HG03097 (cell line): ENCODE data around the gene CENPL.
"Not testable (repeated sequence)": the region's sequence is repeated elsewhere in the genome, so short reads cannot be mapped to it uniquely, and the experiment has no call there.

Source experiments
- ATAC-seq: cut with Tn5 transposase; IDR thresholded peaks from one replicate; pipeline ENCODE4 v1.9.1; 2021; ENCODE audit not compliant: unreplicated experiment, low FRiP score

Gene CENPL

DNA sequence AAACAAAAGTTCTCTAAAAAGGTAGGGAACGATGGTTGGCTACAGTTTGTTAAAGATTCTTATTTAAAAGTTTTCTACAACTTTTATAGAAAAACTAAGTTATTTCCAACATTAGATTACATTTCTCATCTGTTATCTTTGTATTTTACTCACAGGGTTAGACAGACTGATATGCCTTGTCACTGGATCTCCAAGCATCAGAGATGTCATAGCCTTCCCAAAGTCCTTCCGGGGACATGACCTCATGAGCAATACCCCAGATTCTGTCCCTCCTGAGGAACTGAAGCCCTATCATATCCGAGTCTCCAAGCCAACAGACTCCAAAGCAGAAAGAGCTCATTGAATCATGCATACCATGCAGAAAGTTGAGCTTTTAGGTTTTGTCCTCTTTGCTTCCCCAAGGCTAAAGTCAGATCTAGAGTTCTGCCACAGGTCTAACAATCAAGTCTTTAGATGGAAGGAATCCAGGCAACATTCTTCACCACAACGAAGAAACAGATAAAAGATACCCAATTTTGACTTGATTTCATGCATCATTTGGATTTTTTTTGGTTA lies 32.8 kb upstream of the CENPL start:
- ATAC-seq, result no peak

DNA sequence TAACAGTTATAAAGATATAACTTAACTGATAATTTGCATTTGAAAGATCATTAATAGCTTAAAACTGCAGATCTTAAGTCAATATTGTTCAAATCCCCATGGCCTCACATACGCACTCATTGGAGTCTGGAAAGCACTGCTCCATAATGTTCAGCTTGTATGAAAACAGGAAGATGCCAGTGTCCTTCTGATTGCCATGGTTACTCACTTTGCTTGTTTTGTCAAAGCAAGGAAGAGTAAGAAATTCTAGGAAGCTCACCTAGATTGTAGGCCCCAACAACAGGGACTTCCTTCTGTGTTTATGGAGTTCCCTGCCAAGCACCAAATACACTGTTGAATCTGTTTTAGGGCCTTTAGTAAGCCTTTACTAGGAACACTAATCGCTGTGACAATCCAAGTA lies 32.2 kb upstream of the CENPL start:
- ATAC-seq, result no peak

DNA sequence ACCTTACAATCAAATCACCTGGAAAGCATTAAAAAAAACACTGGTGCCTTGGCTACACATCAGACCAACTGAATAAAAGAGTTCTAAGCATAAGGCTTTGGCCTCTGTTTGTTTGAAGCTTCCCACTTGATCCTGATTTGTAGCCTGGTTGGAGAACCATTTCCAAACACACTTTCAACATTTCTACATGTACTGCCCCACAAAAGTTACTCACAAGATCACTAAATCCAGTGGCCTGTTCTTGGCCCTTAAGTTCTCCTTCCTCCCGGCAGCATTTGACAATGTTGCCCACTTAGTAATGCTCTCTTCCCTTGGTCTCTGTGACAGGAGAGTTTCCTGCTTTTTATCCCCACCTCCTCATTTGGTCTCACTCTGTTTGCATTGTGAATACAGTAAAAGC lies 31.3 kb upstream of the CENPL start:
- ATAC-seq, result no peak

DNA sequence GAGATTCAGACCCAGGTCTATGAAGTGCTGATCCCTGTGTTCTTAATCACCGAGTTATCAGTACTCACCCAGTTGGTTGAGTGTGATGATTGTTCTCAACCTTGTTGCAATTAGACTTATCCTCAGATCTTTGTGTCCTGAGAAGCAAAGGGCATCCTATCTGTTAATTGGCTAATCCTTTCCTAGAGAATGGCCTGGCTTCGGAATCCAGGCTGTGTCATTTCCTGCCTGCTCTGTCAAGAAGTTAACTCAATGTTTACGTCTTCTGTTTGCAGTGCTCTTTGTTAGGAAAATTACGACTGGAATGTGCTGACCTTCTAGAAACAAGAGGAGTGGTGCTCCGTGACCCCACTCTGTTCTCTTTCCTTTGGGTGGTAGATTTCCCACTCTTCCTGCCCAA lies 28.4 kb upstream of the CENPL start:
- ATAC-seq, result no peak

DNA sequence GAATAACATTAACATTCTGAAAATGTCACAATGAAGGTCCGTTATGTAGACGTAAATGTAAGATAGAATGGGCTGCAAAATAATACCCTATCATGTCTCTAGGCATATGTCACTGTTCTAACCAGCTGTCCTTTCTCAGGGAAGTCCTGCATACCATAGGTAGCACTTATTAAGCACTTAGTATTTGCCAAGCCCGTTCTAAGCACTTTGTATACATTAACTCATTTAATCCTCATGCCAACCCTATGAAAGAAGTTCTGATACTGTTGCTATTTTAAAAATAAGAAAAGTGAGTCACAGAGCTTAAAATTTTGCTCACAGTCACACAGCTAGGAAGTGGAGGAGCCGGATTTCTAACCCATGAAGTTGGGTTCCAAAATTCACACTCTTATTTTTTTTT lies 27.4 kb upstream of the CENPL start:
- ATAC-seq, result no peak

DNA sequence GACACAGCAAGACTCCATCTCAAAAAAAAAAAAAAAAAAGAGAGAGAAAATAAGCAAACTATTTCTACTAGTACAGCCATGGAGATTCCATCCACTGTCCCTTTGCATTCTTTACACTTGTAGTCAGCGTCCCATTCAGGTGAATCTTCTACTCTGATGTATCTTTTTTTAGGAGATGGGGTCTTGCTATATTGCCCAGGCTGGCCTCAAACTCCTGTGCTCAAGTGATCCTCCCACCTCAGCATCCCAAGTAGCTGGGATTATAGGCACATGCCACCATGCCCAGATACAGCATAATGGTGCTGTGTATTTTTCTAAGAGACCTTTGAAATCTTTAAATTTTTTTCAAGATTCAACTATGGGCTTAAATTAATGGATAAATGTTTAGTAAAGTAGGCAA lies 8.1 kb upstream of the CENPL start:
- ATAC-seq, result no peak

DNA sequence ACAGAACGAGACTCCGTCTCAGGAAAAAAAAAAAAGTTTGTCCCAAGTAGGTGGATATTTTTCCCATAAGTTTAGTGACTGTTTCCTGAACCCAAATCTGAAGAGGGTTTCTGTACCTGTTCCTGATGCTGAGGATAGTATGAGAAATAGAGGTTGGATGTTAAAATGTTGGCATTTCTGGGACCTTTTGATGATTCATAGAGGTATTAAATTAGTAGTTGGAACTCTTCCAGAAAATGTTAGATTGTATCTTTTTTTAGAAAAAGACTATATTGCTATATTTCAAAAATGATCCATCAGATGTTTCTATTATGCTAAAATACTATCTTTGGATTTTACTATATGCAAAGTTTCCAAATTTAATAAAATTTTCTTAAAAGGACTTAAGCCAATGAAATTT lies 2.9 kb upstream of the CENPL start:
- no peak for ATAC-seq

DNA sequence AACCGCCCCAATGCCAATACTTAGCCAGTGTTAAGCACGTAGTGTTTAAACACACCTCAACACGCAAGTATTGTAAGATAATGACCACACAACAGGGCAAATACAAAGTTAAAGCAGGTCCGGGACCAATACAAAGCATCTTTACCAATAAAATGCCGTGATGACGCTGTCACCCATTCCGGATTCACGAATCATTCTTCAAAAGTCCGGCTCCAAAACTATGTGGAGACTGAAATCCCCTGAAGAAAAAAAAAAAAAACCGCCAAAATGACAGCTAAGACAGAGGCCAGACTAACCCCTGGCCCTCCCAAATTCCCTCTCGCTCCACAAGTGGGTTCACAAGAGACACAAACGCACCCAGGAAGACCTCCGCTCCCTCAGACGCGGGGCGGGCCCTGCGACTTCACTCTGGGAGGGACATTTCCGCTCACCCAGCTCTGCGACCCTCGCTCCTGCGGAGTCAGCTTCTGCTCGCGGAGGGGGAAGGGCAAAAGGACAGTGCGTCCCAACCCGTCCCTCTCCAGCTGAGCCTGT lies 835 bp downstream of the CENPL start:
- peak; percentile 43 for ATAC-seq

DNA sequence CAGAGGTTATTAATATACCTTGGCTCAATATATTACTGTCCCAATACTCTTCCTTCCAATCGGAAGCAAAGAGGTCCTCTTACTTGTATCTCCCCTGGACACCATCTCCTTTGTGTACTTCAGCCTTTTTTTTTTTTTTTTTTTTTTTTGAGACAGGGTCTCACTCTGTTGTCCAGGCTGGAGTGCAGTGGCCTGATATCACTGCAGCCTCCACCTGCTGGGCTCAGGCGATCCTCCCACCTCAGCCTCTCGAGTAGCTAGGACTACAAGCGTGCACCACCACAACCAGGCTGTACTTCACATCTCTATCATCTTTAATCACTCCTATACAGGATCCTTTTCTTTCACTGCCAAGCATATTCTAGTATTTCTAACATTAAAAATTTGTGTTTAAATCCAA lies 3.0 kb downstream of the CENPL start:
- no peak for ATAC-seq

DNA sequence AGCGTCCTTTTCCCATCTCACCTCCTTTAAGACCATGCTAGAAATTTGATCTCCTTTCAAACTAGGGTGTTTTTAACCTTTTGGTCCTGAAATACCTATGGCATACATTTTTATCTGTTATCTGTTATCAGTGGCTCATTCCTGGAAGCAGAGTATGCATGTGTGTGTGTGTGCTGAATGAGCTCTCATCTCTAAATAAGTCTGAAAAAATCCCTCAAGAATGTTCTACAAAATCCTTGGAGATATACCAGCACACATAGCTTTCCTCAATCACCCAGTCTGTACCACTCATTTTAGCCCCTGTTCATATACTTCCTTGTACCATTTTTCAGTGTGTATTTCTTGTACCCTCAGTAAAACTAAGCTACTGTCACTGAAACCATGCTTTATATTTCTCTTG lies 6.2 kb downstream of the CENPL start:
- ATAC-seq, result no peak

DNA sequence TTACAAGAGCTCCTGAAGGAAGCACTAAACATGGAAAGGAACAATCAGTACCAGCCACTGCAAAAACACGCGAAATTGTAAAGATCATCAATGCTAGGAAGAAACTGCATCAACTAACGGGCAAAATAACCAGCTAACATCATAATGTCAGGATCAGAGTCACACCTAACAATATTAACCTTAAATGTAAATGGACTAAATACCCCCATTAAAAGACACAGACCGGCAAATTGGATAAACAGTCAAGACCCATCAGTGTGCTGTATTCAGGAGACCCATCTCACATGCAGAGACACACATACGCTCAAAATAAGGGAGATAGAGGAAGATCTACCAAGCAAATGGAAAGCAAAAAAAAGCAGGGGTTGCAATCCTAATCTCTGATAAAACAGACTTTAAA lies 11.0 kb downstream of the CENPL start:
- not testable (repeated sequence) for ATAC-seq

DNA sequence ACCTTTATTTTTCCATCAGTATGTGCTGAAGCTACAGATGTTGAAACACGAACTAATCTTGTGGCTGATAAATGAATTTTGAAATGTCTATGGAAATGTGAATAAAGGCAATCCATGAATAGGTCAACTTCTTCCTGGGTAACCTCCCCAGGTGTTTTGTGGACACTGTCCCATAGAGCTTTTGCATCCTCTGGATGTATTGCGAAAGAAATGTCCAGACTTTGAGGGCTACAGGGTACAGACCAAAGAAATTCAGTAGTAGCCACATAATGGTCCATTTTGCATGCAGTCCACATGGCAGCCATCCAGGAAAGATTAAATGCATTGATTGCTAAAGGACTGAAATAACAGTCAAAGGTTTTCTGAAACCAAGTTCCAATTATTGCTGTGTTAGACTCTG lies 21.7 kb downstream of the CENPL start:
- ATAC-seq, result no peak

DNA sequence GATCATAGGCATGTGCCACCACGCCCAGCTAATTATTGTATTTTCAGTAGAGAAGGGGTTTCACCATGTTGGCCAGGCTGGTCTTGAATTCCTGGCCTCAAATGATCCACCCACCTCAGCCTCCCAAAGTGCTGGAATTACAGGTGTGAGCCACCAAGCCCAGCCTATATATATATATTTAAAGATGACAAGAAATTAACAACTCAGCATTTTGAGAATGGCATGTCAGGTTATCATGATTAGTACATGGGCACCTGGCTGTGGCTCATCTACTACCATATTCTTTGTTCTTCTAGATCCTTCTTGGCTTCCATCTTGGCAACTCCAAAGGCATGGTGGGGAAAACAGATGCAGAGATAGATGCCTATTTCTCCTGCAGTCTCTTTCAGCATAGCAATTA lies 24.7 kb downstream of the CENPL start:
- ATAC-seq, result not testable (repeated sequence)

DNA sequence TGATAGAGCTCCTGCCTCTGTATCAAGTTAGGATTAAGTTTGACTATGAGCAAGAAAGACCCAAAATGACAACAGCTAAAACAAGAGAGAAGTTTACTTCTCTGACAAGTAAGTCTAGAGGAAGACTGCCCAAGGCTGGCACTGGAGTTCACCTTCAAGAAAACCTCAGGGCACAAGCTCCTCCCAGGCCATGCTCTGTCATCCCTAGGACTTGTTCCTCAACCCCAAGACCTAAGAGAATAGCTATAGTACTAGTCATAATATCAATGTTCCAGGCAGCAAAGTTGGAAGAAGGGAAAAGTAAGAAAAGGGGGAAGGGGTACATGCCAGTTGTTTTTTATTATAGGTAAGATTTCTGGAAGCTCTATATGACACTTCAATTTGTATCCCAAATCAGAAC lies 26.6 kb downstream of the CENPL start:
- ATAC-seq, result no peak

DNA sequence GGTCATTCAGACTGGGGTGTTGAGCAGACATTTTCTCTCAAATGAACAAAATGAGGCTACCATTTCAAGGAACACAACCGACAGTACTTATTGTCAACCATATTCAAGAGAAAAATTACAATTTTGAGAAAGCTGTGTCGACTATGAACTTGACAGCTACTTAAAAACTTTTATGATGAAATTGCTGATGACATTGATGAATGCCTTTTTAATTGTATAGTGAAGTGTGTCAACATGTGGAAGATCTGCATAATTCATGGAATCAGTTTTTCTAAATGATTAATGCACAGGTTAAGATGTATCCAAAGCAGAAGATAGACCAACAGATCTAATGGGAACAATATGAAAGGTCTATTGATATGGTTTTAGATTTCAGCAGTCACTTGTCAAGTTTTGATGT lies 34.8 kb downstream of the CENPL start:
- ATAC-seq, result no peak

DNA sequence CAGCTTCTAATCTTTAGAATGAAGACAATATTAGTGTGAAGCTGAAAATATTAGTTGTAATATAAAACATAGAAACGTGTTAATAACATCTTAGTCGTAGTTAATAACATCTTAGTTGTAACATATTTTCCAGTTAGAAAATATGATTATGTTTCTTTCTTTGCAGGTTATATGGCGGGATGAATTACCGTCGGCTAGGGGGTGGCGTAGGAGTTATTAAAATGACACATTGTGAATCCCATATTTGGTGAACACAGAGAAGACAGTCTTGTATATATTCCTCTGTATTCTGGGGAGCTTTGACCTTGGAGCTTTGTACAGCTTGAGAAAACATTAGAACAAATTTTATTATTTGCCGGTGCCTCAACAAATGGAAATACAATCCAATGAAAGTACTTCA lies 39.7 kb downstream of the CENPL start:
- ATAC-seq, result no peak

DNA sequence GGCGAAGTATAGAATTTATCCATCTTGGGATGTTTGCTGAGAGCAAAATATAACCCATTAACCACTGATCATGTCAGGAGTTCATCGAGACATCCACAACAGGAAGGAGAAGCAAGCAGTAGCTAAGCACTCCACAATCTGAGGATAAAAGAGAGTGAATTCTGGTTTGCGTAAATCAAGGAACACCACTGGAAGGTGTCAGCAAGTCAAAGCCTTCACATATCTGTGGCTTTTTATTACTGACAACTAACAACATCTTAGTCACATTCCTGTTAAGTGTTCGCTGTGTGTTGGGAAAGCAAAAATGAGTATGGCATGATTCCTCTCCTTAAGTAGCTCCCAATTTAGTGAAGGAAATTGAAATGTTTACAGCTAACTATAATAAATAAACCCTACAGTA lies 44.7 kb downstream of the CENPL start:
- no peak for ATAC-seq

DNA sequence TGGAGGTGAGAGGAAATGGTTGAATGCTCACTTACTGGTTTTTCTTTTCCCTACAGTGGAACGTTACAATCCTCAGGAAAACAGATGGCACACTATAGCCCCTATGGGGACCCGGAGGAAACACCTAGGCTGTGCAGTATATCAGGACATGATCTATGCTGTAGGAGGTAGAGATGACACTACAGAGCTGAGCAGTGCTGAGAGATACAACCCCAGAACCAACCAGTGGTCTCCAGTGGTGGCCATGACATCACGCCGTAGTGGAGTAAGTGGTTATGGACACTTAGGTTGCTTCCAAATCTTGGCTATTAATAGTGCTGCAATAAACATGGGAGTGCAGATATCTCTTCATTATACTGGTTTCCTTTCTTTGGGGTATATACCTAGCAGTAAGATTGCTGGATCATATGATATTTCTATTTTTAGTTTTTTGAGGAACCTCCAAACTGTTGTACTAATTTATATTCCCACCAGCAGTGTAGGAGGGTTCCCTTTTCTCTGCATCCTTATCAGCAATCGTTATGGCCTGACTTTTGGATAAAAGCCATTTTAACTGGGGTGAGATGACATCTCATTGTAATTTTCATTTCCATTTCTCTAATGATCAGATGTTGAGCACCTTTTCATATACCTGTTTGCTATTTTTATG lies 49.0 kb downstream of the CENPL start:
- no peak for ATAC-seq

DNA sequence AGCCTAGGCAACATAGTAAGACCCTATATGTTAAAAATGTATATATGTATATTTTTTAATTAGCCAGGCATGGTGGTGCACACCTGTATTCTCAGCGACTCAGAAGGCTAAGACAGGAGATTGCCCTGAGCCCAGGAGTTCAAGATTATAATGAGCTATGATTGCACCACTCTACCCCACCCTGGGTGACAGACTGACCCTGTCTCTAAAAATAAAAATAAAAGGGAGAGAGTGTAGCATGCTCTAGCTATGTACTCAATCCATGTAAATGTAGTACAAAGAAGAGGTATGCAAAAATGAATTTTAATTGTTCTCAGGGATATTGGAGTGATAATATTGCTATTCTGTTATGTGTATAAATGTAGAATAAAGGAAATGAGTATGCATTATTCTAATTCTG lies 53.1 kb downstream of the CENPL start:
- no peak for ATAC-seq

DNA sequence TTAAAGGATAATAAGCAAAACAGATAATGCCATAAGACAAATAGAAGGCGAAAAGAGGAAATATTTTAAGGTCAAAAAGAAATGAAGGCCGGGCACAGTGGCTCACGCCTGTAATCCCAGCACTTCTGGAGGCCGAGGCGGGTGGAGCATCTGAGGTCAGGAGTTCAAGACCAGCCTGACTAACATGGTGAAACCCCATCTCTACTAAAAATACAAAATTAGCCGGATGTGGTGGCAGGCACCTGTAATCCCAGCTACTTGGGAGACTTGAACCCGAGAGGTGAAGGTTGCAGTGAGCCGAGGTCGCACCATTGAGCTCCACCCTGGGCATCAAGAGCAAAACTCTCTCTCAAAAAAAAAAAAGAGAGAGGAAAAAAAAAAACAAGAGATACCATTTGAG lies 54.4 kb downstream of the CENPL start:
- ATAC-seq, result not testable (repeated sequence)

DNA sequence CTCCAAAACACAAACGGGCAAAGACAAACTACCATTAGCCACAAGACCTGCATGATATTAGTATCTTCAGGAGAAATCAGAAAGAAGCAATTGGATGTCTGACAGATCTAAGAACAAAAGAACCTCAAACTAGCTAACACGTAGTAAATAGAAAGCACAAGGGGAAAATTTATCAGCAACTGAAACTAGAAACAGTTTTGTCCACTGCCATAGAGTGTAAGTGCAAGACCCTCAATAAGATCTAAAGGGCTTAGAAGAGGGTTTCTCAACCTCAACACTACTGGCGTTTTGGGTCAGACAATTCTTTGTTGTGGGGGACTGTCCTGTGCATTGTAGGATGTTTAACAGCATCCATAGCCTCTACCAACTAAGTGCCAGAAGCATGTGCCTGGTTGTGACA lies 55.9 kb downstream of the CENPL start:
- ATAC-seq, result no peak

DNA sequence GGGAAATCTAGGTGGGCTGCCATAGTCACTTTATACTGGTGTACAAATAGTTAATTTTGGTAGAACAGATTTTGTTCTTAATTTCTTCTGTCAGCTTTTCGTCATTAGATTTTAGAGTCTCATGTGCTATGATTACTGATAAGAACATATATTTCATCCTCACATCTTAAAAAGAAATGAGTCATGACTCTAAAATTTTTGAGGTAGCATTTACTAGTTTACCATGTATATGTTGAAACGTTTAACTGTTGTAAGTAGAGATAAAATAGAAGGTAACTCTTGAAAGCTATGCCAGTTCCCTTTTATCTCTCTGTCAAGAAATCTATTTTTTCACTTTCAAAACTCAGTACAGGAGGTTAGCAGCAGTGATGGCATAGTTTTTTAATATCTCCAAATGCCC lies 56.5 kb downstream of the CENPL start:
- ATAC-seq, result no peak

DNA sequence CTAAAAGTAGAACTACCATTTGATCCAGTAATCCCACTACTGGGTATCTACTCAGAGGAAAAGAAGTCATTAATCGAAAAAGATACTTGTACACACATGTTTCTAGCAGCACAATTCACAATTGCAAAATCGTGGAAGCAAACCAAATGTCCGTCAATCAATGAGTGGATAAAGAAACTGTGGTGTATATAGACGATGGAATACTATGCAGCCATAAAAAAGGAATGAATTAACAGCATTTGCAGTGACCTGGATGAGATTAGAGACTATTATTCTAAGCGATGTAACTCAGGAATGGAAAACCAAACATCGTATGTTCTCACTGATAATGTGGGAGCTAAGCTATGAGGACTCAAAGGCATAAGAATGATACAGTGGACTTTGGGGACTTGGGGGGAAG lies 60.4 kb downstream of the CENPL start:
- not testable (repeated sequence) for ATAC-seq
